Neural crest cell (in vitro differentiated cells): ENCODE data around the gene CERS3. TPM values are rescaled to one million over a fixed set of nuclear protein-coding genes. Genes with fewer than 3 reads are reported as not detected.
A peak's percentile ranks its signal among the peaks of the same experiment; 100 is the strongest.

Experiments used
- DNase-seq: peaks from one replicate; pipeline ENCODE4 v3.0.0; 2021; ENCODE audit warnings: low read depth, mixed read lengths, low spot score
- H3K27ac Mint-ChIP-seq: one replicate; pipeline ENCODE4 v1.8.0; 2021; ENCODE audit warnings: mild to moderate bottlenecking, mixed read lengths; ENCODE audit not compliant: unreplicated experiment
- H3K27me3 Mint-ChIP-seq: 2 replicates; pipeline ENCODE4 v1.8.0; 2021; ENCODE audit warnings: low read depth, mild to moderate bottlenecking, mixed read lengths
- H3K36me3 Mint-ChIP-seq: 2 replicates; pipeline ENCODE4 v1.8.0; 2021; ENCODE audit warnings: low read depth, mild to moderate bottlenecking, mixed read lengths
- H3K4me1 Mint-ChIP-seq: 2 replicates; pipeline ENCODE4 v1.8.0; 2021; ENCODE audit warnings: mixed read lengths
- H3K4me3 Mint-ChIP-seq: one replicate; pipeline ENCODE4 v1.8.0; 2021; ENCODE audit warnings: mild to moderate bottlenecking, mixed read lengths
- H3K9me3 Mint-ChIP-seq: 2 replicates; pipeline ENCODE4 v1.8.0; 2021; ENCODE audit warnings: mixed read lengths
- total RNA-seq: library from RNA; stranded (reverse); gene quantifications from 2 replicates; pipeline ENCODE4 v1.2.1, GENCODE V29; 2021
- TF ChIP-seq, protein P1 (sequence below): fragments of 200-600 bp; sonication (generic); conservative IDR thresholded peaks from 2 replicates; pipeline ENCODE4 v1.5.0; 2021; ENCODE audit warnings: antibody characterized with exemption, mild to moderate bottlenecking

The CERS3 gene
- total RNA-seq, 1 donor from 2014 or later, result 0.26 TPM

DNA sequence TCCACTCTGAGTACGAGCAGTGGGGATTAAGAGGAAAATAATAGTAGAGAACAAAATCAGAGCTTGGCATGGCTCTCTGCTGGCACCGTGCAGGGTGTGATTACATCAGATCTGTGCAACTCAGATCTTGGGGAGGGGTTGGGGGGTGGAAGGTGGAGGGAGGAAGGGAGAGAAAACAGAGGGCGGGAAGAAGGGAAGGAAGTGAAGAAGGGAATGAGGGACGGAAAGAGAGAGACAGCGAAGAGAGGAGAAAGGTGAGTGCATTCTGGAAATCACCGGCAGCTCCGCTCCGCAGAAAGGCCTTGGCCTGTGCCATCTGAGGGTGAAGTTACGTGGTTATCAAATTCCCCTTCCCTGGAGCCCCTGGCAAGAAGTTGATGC, 156.0 kb downstream of the CERS3 start:
- Mint-ChIP-seq H3K9me3 (peaks cover 13% of the 10 kb centered on the region), H3K27ac (no peak overlapping the region), H3K36me3 (peaks cover 8% of the 10 kb centered on the region), H3K27me3 (peaks cover 58% of the 10 kb centered on the region), H3K4me1 (peaks cover 3% of the 10 kb centered on the region), H3K4me3 (peak overlapping the region; percentile 24)
- no peak for DNase-seq
- TF ChIP-seq, protein P1, sequence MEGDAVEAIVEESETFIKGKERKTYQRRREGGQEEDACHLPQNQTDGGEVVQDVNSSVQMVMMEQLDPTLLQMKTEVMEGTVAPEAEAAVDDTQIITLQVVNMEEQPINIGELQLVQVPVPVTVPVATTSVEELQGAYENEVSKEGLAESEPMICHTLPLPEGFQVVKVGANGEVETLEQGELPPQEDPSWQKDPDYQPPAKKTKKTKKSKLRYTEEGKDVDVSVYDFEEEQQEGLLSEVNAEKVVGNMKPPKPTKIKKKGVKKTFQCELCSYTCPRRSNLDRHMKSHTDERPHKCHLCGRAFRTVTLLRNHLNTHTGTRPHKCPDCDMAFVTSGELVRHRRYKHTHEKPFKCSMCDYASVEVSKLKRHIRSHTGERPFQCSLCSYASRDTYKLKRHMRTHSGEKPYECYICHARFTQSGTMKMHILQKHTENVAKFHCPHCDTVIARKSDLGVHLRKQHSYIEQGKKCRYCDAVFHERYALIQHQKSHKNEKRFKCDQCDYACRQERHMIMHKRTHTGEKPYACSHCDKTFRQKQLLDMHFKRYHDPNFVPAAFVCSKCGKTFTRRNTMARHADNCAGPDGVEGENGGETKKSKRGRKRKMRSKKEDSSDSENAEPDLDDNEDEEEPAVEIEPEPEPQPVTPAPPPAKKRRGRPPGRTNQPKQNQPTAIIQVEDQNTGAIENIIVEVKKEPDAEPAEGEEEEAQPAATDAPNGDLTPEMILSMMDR, result no peak

DNA sequence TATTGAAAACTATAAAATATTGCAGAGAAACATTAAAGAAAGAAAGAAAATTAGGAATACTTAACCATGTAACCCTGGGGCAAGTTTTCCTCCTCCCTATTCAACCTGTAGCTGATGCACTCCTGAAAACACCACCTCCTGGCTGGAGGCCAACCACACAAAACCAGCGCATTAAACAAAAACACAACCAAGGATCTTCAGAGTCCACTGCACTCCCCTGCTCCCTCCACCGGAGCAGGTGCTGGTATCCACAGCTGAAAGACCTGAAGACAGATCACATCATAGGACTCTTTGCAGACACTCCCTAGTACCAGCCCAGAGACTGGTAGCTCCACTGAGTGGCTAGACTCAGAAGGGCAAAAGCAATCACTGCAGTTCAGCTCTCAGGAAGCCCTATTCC, 173.4 kb downstream of the CERS3 start:
- Mint-ChIP-seq H3K36me3 (no peaks in the 10 kb centered on the region), H3K27me3 (peaks cover 59% of the 10 kb centered on the region), H3K4me1 (peaks cover 2% of the 10 kb centered on the region), H3K9me3 (peaks cover 13% of the 10 kb centered on the region), H3K4me3 (no peak overlapping the region), H3K27ac (peak overlapping the region; percentile 58)
- TF ChIP-seq, protein P1, result no peak
- DNase-seq, result no peak

DNA sequence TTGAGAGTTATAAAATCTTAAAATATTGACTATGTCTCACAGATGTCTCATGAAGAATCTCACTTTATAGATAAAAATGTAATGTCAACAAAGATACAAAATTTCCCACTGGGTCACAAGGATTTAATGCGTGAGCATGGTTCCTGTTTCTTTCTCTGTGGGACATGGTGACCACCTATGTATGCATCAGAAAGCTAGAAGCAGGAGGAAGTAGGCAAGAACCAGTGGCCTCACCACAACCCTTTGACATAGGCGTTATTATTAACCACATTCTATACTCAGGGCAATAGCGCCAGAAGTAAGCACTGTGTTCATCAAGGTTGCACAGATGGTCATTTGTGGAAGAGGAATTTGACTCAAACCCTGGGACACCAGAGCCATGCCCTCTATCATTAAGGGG, 175.3 kb downstream of the CERS3 start:
- no peak for DNase-seq
- no peak overlapping the region for H3K4me3 Mint-ChIP-seq
- peaks cover 12% of the 10 kb centered on the region for H3K4me1 Mint-ChIP-seq
- TF ChIP-seq, protein P1, result no peak
- H3K27ac Mint-ChIP-seq, result no peak overlapping the region
- H3K36me3 Mint-ChIP-seq, result peaks cover 2% of the 10 kb centered on the region
- H3K27me3 Mint-ChIP-seq, result peaks cover 45% of the 10 kb centered on the region
- H3K9me3 Mint-ChIP-seq, result peaks cover 10% of the 10 kb centered on the region

DNA sequence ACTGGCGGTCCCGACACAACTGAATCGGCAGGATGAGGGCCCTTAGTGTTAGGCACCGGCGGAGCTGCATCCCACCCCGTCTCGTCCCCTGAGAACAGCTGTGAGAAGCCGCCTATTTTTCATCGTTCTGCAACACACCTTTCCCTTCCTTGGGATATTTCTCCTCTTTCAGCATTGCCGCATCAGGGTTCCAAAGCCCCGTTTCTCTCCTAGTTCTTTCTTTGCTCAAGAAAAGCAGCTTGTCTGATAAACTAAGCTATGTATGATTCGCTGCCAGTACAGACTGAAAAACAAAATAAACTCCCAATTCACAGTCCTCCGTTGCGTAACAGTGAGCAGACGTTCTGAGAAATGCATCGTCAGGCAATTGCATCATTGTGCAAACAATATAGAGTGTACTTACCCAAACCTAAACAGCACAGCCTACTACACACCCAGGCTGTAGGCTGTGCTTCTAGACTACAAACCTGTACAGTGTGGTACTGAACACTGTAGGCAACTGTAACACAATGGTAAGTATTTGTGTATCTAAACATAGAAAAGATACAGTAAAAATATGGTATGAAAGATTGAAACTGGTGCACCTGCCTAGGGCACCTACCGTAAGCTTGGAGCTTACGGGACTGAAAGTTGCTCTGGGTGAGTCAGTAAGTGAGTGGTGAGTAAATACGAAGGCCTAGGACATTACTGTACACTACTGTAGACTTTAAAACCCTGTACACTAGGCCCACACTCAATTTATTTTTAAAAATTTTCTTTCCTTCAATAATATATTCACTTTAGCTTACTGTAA, 178.1 kb downstream of the CERS3 start:
- TF ChIP-seq, protein P1, result no peak
- H3K36me3 Mint-ChIP-seq, result peaks cover 2% of the 10 kb centered on the region
- H3K9me3 Mint-ChIP-seq, result peaks cover 5% of the 10 kb centered on the region
- peaks cover 12% of the 10 kb centered on the region for H3K4me1 Mint-ChIP-seq
- H3K27me3 Mint-ChIP-seq, result peaks cover 31% of the 10 kb centered on the region
- peak overlapping the region; percentile 9 for H3K27ac Mint-ChIP-seq
- peak overlapping the region; percentile 91 for H3K4me3 Mint-ChIP-seq
- no peak for DNase-seq

Other genes starting within 250 kb of the CERS3 start
- gene ADAMTS17, start 187.0 kb downstream of the CERS3 start, total RNA-seq, result 1.3 and 2.3 TPM in 2 replicates
- gene LINS1, start 73.2 kb upstream of the CERS3 start, total RNA-seq, result 14.9 and 18.2 TPM in 2 replicates
- 13.4 and 14.4 TPM in 2 replicates for gene ASB7, start 73.6 kb upstream of the CERS3 start, total RNA-seq